ENCODE results near the gene DMAP1.

DMAP1 gene

DNA sequence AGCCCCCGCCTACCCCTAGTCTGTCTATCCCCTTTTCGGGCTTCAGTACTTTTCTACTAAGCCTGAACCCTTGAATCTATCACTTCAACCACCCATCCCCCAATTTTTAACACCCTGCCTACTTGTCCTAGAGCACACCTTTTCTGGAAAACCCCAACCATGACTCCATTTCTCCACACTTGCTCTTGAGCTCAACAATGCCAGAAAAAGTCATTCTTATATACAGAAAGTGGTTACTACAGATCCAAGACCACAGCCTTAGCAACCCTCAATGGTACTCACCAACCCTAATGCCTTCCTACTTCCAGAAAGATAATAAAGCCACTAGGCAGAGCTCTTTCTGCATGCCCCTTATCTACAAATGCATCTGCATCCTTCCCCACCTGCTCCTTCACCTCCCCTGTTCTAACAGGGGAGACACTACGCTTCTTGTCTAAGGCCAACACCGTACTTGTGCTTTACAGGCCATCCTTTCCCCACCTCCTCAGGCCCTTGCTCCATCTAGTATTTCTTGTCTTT lies 41.2 kb downstream of the DMAP1 start:
- no peak for DNase-seq
- no peak for TF ChIP-seq GATA1 (IDR thresholded peaks at IDR 0.05; ENCODE audit: low read depth, low read length)
- TF ChIP-seq POLR2A (IDR thresholded peaks at IDR 0.05; ENCODE audit: low read length): no peak

DNA sequence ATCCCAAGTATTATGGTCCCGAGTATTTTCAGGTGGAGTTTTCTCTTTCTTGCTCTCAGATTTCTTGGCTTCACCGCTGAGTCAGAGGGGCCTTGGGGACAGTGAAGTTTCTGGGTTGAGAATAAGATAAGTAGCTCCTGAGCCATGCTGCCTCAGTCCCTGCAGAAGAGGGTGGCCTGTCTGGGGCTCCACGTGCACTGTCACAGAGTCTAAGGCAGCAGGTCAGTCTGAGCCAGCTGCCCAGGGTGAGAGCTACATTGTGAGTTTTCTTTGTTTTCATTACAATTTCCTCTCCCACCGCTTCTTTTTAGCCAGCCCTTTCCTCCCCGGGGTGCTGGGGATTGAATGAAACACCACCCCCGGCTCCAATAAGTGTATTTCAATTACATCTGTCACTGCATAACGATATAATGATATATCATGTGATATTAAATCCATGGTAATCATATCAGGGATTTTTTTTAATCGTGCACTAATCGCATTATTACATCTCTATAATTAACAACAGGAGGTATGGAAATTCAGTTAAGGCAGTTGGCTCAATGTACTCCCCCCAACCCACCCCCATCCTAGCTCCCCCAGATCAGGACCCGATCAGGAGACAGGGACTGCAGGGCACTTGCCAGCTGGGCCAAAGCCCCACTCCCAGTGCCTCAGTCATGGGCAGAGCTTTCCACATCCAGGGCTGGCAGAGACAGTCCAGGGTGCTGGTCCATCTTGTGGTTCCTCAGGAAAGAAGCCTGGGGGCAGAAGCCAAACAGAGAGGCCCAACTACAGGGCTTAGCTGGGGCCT lies 43.7 kb downstream of the DMAP1 start:
- no peak for TF ChIP-seq GATA1 (IDR thresholded peaks at IDR 0.05; ENCODE audit: low read depth, low read length)
- no peak for TF ChIP-seq POLR2A (IDR thresholded peaks at IDR 0.05; ENCODE audit: low read length)
- no peak for DNase-seq

GRCh38 chr1:44259090-44259489 lies 45.8 kb downstream of the DMAP1 start:
- DNase-seq: no peak
- TF ChIP-seq POLR2A (IDR thresholded peaks at IDR 0.05; ENCODE audit: low read length) (no peak), GATA1 (IDR thresholded peaks at IDR 0.05; ENCODE audit: low read depth, low read length) (no peak)

- no peak for DNase-seq
- TF ChIP-seq POLR2A (IDR thresholded peaks at IDR 0.05; ENCODE audit: low read length): no peak
- no peak for TF ChIP-seq GATA1 (IDR thresholded peaks at IDR 0.05; ENCODE audit: low read depth, low read length)
Observed at GRCh38 chr1:44260792-44261170, 47.5 kb downstream of the DMAP1 start.

- TF ChIP-seq GATA1 (IDR thresholded peaks at IDR 0.05; ENCODE audit: low read depth, low read length): no peak
- no peak for DNase-seq
Observed at GRCh38 chr1:44261171-44261817, 48.0 kb downstream of the DMAP1 start.

GRCh38 chr1:44261962-44262361 lies 48.7 kb downstream of the DMAP1 start:
- DNase-seq: no peak
- no peak for TF ChIP-seq POLR2A (IDR thresholded peaks at IDR 0.05; ENCODE audit: low read length)
- no peak for TF ChIP-seq GATA1 (IDR thresholded peaks at IDR 0.05; ENCODE audit: low read depth, low read length)

GRCh38 chr1:44262414-44262813 lies 49.1 kb downstream of the DMAP1 start:
- DNase-seq: no peak
- TF ChIP-seq GATA1 (IDR thresholded peaks at IDR 0.05; ENCODE audit: low read depth, low read length) (no peak), POLR2A (IDR thresholded peaks at IDR 0.05; ENCODE audit: low read length) (no peak)

- TF ChIP-seq GATA1 (IDR thresholded peaks at IDR 0.05; ENCODE audit: low read depth, low read length): no peak
- TF ChIP-seq POLR2A (IDR thresholded peaks at IDR 0.05; ENCODE audit: low read length): no peak
- no peak for DNase-seq
Observed at GRCh38 chr1:44262816-44263567, 49.7 kb downstream of the DMAP1 start.

DNA sequence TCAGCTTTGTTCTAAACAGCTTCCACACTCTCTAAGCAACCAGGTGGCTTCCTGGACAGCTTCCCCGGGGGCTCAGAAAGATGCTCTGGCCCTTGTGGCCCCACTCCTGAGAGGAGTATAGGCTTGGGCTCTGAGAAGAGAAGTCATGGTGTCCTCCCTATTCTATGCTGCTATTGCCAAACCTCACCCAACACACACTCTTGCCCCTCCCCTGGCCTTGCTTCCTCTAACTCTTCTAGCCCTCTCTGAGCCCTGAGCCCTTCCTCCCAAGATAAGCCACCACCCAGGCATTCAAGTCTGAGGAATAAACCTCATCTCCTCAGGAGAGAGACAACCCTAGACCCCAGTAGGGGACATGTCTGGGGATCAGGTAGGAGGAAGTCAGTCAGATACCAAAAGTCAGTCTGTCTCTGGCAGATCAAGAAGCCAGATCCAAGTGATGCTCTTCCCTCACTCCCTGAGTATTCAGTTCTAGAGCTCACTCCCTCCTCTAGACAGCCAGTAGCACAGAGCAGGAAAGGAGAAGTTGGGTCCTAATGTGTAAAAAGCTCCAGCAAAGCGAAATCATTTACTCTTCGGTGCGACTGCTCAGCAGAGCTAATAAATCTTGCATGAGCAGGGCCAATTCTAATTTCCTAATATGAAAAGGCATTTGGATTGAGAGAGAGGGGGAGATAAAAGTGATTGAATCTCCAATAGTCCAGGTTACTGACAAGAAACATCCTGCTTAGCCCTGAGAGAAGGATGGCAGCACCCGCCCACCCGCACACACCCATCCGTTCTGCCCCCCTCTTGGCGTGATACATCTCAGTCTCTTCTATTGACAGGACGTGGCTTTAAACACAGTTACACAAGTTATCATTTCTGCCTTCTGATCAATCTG lies 50.5 kb downstream of the DMAP1 start:
- TF ChIP-seq POLR2A (IDR thresholded peaks at IDR 0.05; ENCODE audit: low read length): no peak
- TF ChIP-seq GATA1 (IDR thresholded peaks at IDR 0.05; ENCODE audit: low read depth, low read length): no peak

DNA sequence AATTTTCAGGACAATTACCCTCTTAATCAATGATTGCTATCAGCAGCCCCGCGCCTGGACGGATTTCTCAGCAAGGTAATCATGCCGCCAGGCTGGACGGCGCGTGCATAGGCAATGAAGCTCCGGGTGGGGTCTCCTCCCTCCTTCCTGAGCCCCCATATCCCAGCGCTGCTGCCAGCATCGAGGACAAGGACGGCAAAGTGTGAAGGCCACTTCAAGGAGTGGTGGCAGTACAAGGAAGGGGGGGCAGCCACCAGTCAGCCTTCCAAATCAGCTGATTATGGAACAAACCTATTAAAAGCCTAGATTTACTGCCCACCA lies 51.1 kb downstream of the DMAP1 start:
- no peak for DNase-seq
- no peak for TF ChIP-seq POLR2A (IDR thresholded peaks at IDR 0.05; ENCODE audit: low read length)
- no peak for TF ChIP-seq GATA1 (IDR thresholded peaks at IDR 0.05; ENCODE audit: low read depth, low read length)

More for the DNA sequence above, 50.5 kb downstream of the DMAP1 start:
- DNase-seq: peak in 1 of 2 experiments; percentile 16

DNA sequence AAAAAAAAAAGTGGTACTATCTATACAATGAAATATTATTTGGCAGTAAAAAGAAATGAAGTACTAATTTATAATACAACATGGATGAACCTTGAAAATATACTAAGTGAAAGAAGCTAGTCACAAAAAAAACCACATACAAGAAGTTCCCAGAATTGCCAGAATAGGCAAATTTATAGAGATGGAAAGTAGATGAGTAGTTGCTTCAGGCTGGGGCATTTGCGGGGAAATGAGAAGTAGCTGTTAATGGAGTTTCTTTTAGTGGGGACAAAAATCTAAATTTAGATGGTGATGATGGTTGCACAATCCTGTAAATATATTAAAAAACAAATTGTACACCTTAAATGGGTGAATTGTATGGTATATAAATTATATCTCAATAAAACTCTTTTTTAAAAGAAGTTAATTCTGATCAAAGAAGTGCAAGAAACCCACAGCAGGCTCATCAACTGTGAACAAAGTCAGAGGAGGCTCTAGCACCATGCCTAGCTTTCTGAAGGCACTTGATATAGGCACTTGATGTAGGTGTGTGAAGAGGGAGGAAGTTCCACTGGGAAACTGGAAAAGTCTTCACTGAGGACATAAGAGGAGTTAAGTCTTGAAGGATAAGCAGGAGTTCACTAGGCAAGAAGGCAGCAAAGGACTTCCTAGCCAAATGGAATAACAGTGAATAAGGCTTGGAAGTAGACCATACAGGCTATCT lies 52.5 kb downstream of the DMAP1 start:
- no peak for DNase-seq
- TF ChIP-seq GATA1 (IDR thresholded peaks at IDR 0.05; ENCODE audit: low read depth, low read length) (no peak), POLR2A (IDR thresholded peaks at IDR 0.05; ENCODE audit: low read length) (no peak)

GRCh38 chr1:44266400-44267344 lies 53.4 kb downstream of the DMAP1 start:
- no peak for TF ChIP-seq GATA1 (IDR thresholded peaks at IDR 0.05; ENCODE audit: low read depth, low read length)
- DNase-seq: no peak
